ENCODE results near the gene SLC40A1. TPM values are rescaled to one million over a fixed set of nuclear protein-coding genes. Genes with fewer than 3 reads are reported as not detected.
A peak's percentile ranks its signal among the peaks of the same experiment; 100 is the strongest.

Gene SLC40A1
- total RNA-seq, 1 experiment from 2014 or later: 1.7 TPM

GRCh38 chr2:189527041-189527750 lies 53.4 kb downstream of the SLC40A1 start:
- Histone ChIP-seq H3K36me3 (ENCODE audit: low read depth, low read length) (no peaks in the 10 kb centered on the region), H3K9me3 (ENCODE audit: low read length) (no peaks in the 10 kb centered on the region), H4K20me1 (ENCODE audit: low read length) (no peaks in the 10 kb centered on the region), H3K9me2 (replicated peaks; ENCODE audit: low read length) (no peaks in the 10 kb centered on the region; the same call in 1 of the 2 replicates), H3F3A (ENCODE audit: low read length, unreplicated experiment) (no peaks in the 10 kb centered on the region), H3K79me2 (ENCODE audit: low read length) (no peaks in the 10 kb centered on the region), H2AFZ (ENCODE audit: low read length) (peak overlapping the region; percentile 61), H3K9ac (ENCODE audit: low read length) (no peak overlapping the region), H3K4me3 (ENCODE audit: low read length) (no peak overlapping the region), H3K27ac (ENCODE audit: low read length) (no peak overlapping the region), H3K4me1 (ENCODE audit: insufficient read depth, low read length) (peaks cover 3% of the 10 kb centered on the region), H3K4me2 (ENCODE audit: low read length) (no peak overlapping the region), H3K27me3 (ENCODE audit: low read length) (no peaks in the 10 kb centered on the region)
- ATAC-seq: no peak
- intact Hi-C loops (cut with micrococcal nuclease): no loop called here
- TF ChIP-seq EZH2 (IDR thresholded peaks at IDR 0.05; ENCODE audit: low read length, unreplicated experiment): no peak
- TF ChIP-seq CTCF (conservative IDR thresholded peaks at IDR 0.05; ENCODE audit: low read depth, low read length): no peak
- no peak for TF ChIP-seq EZH2phosphoT487 (IDR thresholded peaks at IDR 0.05; ENCODE audit: borderline replicate concordance, low read length)
- BruUV-seq (replicated peaks): no TSS peak
- DNase-seq: no peak
- ChIA-PET POLR2A (ENCODE audit: unreplicated experiment) (no interaction called here), CTCF (no interaction called here)

GRCh38 chr2:189526241-189526640 lies 54.3 kb downstream of the SLC40A1 start:
- Histone ChIP-seq H3F3A (ENCODE audit: low read length, unreplicated experiment) (no peaks in the 10 kb centered on the region), H3K27ac (ENCODE audit: low read length) (no peak overlapping the region), H3K4me2 (ENCODE audit: low read length) (no peak overlapping the region), H2AFZ (ENCODE audit: low read length) (no peak overlapping the region), H3K9ac (ENCODE audit: low read length) (no peak overlapping the region), H3K9me2 (replicated peaks; ENCODE audit: low read length) (no peaks in the 10 kb centered on the region; the same call in 1 of the 2 replicates), H3K79me2 (ENCODE audit: low read length) (no peaks in the 10 kb centered on the region), H3K9me3 (ENCODE audit: low read length) (no peaks in the 10 kb centered on the region), H3K4me1 (ENCODE audit: insufficient read depth, low read length) (peaks cover 11% of the 10 kb centered on the region), H3K27me3 (ENCODE audit: low read length) (no peaks in the 10 kb centered on the region), H4K20me1 (ENCODE audit: low read length) (no peaks in the 10 kb centered on the region), H3K4me3 (ENCODE audit: low read length) (no peak overlapping the region), H3K36me3 (ENCODE audit: low read depth, low read length) (no peaks in the 10 kb centered on the region)
- no TSS peak for BruUV-seq (replicated peaks)
- no peak for DNase-seq
- ChIA-PET POLR2A (ENCODE audit: unreplicated experiment) (no interaction called here), CTCF (no interaction called here)
- no peak for ATAC-seq
- TF ChIP-seq EZH2 (IDR thresholded peaks at IDR 0.05; ENCODE audit: low read length, unreplicated experiment): no peak
- intact Hi-C loops (cut with micrococcal nuclease): no loop called here

- no peaks in the 10 kb centered on the region for H3K27me3 ChIP-seq (ENCODE audit: low read length)
- no peak overlapping the region for H2AFZ ChIP-seq (ENCODE audit: low read length)
- no TSS peak for BruUV-seq (replicated peaks)
- no peak overlapping the region for H3K4me3 ChIP-seq (ENCODE audit: low read length)
- H3K9me2 ChIP-seq (replicated peaks; ENCODE audit: low read length): no peaks in the 10 kb centered on the region; the same call in 1 of the 2 replicates
- no peak for ATAC-seq
- H3K9me3 ChIP-seq (ENCODE audit: low read length): no peaks in the 10 kb centered on the region
- no peak overlapping the region for H3K27ac ChIP-seq (ENCODE audit: low read length)
- TF ChIP-seq CTCF (conservative IDR thresholded peaks at IDR 0.05; ENCODE audit: low read depth, low read length) (no peak), EZH2phosphoT487 (IDR thresholded peaks at IDR 0.05; ENCODE audit: borderline replicate concordance, low read length) (no peak), EZH2 (IDR thresholded peaks at IDR 0.05; ENCODE audit: low read length, unreplicated experiment) (no peak)
- intact Hi-C loops (cut with micrococcal nuclease): no loop called here
- no peaks in the 10 kb centered on the region for H3K36me3 ChIP-seq (ENCODE audit: low read depth, low read length)
- ChIA-PET POLR2A (ENCODE audit: unreplicated experiment) (no interaction called here), CTCF (no interaction called here)
- DNase-seq: no peak
- no peaks in the 10 kb centered on the region for H4K20me1 ChIP-seq (ENCODE audit: low read length)
- H3K9ac ChIP-seq (ENCODE audit: low read length): no peak overlapping the region
- H3K79me2 ChIP-seq (ENCODE audit: low read length): no peaks in the 10 kb centered on the region
- no peak overlapping the region for H3K4me2 ChIP-seq (ENCODE audit: low read length)
- no peaks in the 10 kb centered on the region for H3F3A ChIP-seq (ENCODE audit: low read length, unreplicated experiment)
- peaks cover 11% of the 10 kb centered on the region for H3K4me1 ChIP-seq (ENCODE audit: insufficient read depth, low read length)
Measured at GRCh38 chr2:189524746-189525145, 55.8 kb downstream of the SLC40A1 start.

Measured in PC-3 (cell line).